Measurements from ENCODE around the gene CKS2.

The CKS2 gene

GRCh38 chr9:89329917-89330316, 18.9 kb downstream of the CKS2 start:
- Histone ChIP-seq H3K9ac (ENCODE audit: low read length) (no peak overlapping the region), H3K79me1 (replicated peaks; ENCODE audit: low read length, poor library complexity, severe bottlenecking) (peaks cover 30% of the 10 kb centered on the region), H3K27ac (ENCODE audit: low read length, poor library complexity, severe bottlenecking) (no peak overlapping the region), H3K14ac (ENCODE audit: low read length in 2 of 2) (no peak overlapping the region), H3K4ac (ENCODE audit: low read depth in 1 of 2, low read length in 2 of 2) (no peak overlapping the region), H2BK5ac (ENCODE audit: low read depth, low read length, poor library complexity, severe bottlenecking) (no peak overlapping the region), H3K36me3 (ENCODE audit: control insufficient read depth in 1 of 2, insufficient read depth in 2 of 2, low read depth in 1 of 2, low read length in 2 of 2) (peaks cover 27 to 88% of the 10 kb centered on the region in 2 experiments), H3K4me2 (ENCODE audit: low read length, poor library complexity, severe bottlenecking) (no peak overlapping the region), H2BK120ac (ENCODE audit: low read depth, low read length) (no peak overlapping the region), H3K18ac (ENCODE audit: low read depth in 1 of 2, low read length in 2 of 2) (no peak overlapping the region), H2BK12ac (ENCODE audit: low read length in 2 of 2) (no peak overlapping the region), H2AFZ (ENCODE audit: low read depth, low read length) (no peak overlapping the region), H3K23ac (ENCODE audit: low read length in 2 of 2) (no peak overlapping the region), H2AK5ac (ENCODE audit: low read length, severe bottlenecking) (no peak overlapping the region), H3K9me3 (ENCODE audit: control insufficient read depth, low read length) (no peaks in the 10 kb centered on the region), H3K27me3 (ENCODE audit: control insufficient read depth in 1 of 2, insufficient read depth in 1 of 2, low read length in 2 of 2) (no peaks in the 10 kb centered on the region), H4K91ac (ENCODE audit: low read length) (no peak overlapping the region), H2BK15ac (ENCODE audit: low read depth, poor library complexity, severe bottlenecking) (no peak overlapping the region), H4K8ac (ENCODE audit: low read length) (no peak overlapping the region), H3K4me3 (ENCODE audit: insufficient read depth in 1 of 2, low read depth in 1 of 2, low read length in 2 of 2) (no peak overlapping the region), H3K4me1 (ENCODE audit: control insufficient read depth, insufficient read depth, low read depth, low read length) (no peaks in the 10 kb centered on the region)
- no peak for DNase-seq

- no peak overlapping the region for H3K4me3 ChIP-seq (ENCODE audit: insufficient read depth in 1 of 2, low read depth in 1 of 2, low read length in 2 of 2)
- no peak for DNase-seq
- no peaks in the 10 kb centered on the region for H3K9me3 ChIP-seq (ENCODE audit: control insufficient read depth, low read length)
- no peak overlapping the region for H2AK5ac ChIP-seq (ENCODE audit: low read length, severe bottlenecking)
- no peak overlapping the region for H3K4ac ChIP-seq (ENCODE audit: low read depth in 1 of 2, low read length in 2 of 2)
- H3K36me3 ChIP-seq (ENCODE audit: control insufficient read depth in 1 of 2, insufficient read depth in 2 of 2, low read depth in 1 of 2, low read length in 2 of 2): peaks cover 32 to 93% of the 10 kb centered on the region in 2 experiments
- no peak overlapping the region for H2BK12ac ChIP-seq (ENCODE audit: low read length in 2 of 2)
- H2BK15ac ChIP-seq (ENCODE audit: low read depth, poor library complexity, severe bottlenecking): no peak overlapping the region
- H3K27ac ChIP-seq (ENCODE audit: low read length, poor library complexity, severe bottlenecking): no peak overlapping the region
- no peak overlapping the region for H2AFZ ChIP-seq (ENCODE audit: low read depth, low read length)
- H3K23ac ChIP-seq (ENCODE audit: low read length in 2 of 2): no peak overlapping the region
- no peak overlapping the region for H4K91ac ChIP-seq (ENCODE audit: low read length)
- no peak overlapping the region for H3K14ac ChIP-seq (ENCODE audit: low read length in 2 of 2)
- no peak overlapping the region for H4K8ac ChIP-seq (ENCODE audit: low read length)
- H3K79me1 ChIP-seq (replicated peaks; ENCODE audit: low read length, poor library complexity, severe bottlenecking): peaks cover 29% of the 10 kb centered on the region
- no peak overlapping the region for H3K4me2 ChIP-seq (ENCODE audit: low read length, poor library complexity, severe bottlenecking)
- H3K4me1 ChIP-seq (ENCODE audit: control insufficient read depth, insufficient read depth, low read depth, low read length): no peaks in the 10 kb centered on the region
- H3K27me3 ChIP-seq (ENCODE audit: control insufficient read depth in 1 of 2, insufficient read depth in 1 of 2, low read length in 2 of 2): no peaks in the 10 kb centered on the region
- 98% methylated on average over 7 of the region's 7 CpGs for WGBS
- H3K18ac ChIP-seq (ENCODE audit: low read depth in 1 of 2, low read length in 2 of 2): no peak overlapping the region
- no peak overlapping the region for H3K9ac ChIP-seq (ENCODE audit: low read length)
- no peak overlapping the region for H2BK120ac ChIP-seq (ENCODE audit: low read depth, low read length)
- no peak overlapping the region for H2BK5ac ChIP-seq (ENCODE audit: low read depth, low read length, poor library complexity, severe bottlenecking)
Measured at GRCh38 chr9:89330513-89330912, 19.5 kb downstream of the CKS2 start.

DNA sequence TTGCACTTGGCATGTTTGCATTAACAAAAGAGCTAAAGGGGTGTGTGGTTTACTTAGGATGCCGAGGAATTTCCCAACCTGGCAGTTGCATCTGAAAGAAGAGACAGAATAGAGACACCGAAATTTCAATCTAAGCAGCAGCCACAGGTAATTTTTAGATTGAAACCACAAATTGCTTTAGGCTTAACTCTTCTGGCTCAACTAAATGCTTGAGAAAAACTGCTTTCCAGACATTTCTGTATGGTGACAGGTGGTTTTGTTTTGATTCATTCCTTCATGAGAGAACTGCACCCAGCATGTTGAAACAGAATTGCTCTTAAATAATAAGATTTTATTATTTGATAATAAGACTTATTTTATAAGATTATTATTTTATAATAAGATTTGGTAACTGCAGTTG, 28.8 kb downstream of the CKS2 start:
- no peak overlapping the region for H2BK5ac ChIP-seq (ENCODE audit: low read depth, low read length, poor library complexity, severe bottlenecking)
- no peak overlapping the region for H2AFZ ChIP-seq (ENCODE audit: low read depth, low read length)
- no peak overlapping the region for H3K4me3 ChIP-seq (ENCODE audit: insufficient read depth in 1 of 2, low read depth in 1 of 2, low read length in 2 of 2)
- H2BK120ac ChIP-seq (ENCODE audit: low read depth, low read length): no peak overlapping the region
- H3K4me1 ChIP-seq (ENCODE audit: control insufficient read depth, insufficient read depth, low read depth, low read length): no peaks in the 10 kb centered on the region
- no peaks in the 10 kb centered on the region for H3K27me3 ChIP-seq (ENCODE audit: control insufficient read depth in 1 of 2, insufficient read depth in 1 of 2, low read length in 2 of 2)
- H3K9me3 ChIP-seq (ENCODE audit: control insufficient read depth, low read length): no peaks in the 10 kb centered on the region
- no peak overlapping the region for H3K4ac ChIP-seq (ENCODE audit: low read depth in 1 of 2, low read length in 2 of 2)
- H2AK5ac ChIP-seq (ENCODE audit: low read length, severe bottlenecking): no peak overlapping the region
- no peak overlapping the region for H4K8ac ChIP-seq (ENCODE audit: low read length)
- peaks cover 25 to 95% of the 10 kb centered on the region in 2 experiments for H3K36me3 ChIP-seq (ENCODE audit: control insufficient read depth in 1 of 2, insufficient read depth in 2 of 2, low read depth in 1 of 2, low read length in 2 of 2)
- no peak for DNase-seq
- no peak overlapping the region for H3K23ac ChIP-seq (ENCODE audit: low read length in 2 of 2)
- no peak overlapping the region for H3K14ac ChIP-seq (ENCODE audit: low read length in 2 of 2)
- H3K4me2 ChIP-seq (ENCODE audit: low read length, poor library complexity, severe bottlenecking): no peak overlapping the region
- no peak overlapping the region for H4K91ac ChIP-seq (ENCODE audit: low read length)
- no peak overlapping the region for H3K27ac ChIP-seq (ENCODE audit: low read length, poor library complexity, severe bottlenecking)
- H3K79me1 ChIP-seq (replicated peaks; ENCODE audit: low read length, poor library complexity, severe bottlenecking): peaks cover 11% of the 10 kb centered on the region
- H3K18ac ChIP-seq (ENCODE audit: low read depth in 1 of 2, low read length in 2 of 2): no peak overlapping the region
- WGBS: 100% methylated on average over 2 of the region's 2 CpGs
- H2BK15ac ChIP-seq (ENCODE audit: low read depth, poor library complexity, severe bottlenecking): no peak overlapping the region
- H3K9ac ChIP-seq (ENCODE audit: low read length): no peak overlapping the region
- H2BK12ac ChIP-seq (ENCODE audit: low read length in 2 of 2): no peak overlapping the region

- Histone ChIP-seq H3K4me3 (ENCODE audit: insufficient read depth in 1 of 2, low read depth in 1 of 2, low read length in 2 of 2) (no peak overlapping the region), H4K8ac (ENCODE audit: low read length) (no peak overlapping the region), H3K27ac (ENCODE audit: low read length, poor library complexity, severe bottlenecking) (no peak overlapping the region), H2BK12ac (ENCODE audit: low read length in 2 of 2) (no peak overlapping the region), H3K79me1 (replicated peaks; ENCODE audit: low read length, poor library complexity, severe bottlenecking) (peaks cover 16% of the 10 kb centered on the region), H2BK120ac (ENCODE audit: low read depth, low read length) (no peak overlapping the region), H3K4me1 (ENCODE audit: control insufficient read depth, insufficient read depth, low read depth, low read length) (no peaks in the 10 kb centered on the region), H3K27me3 (ENCODE audit: control insufficient read depth in 1 of 2, insufficient read depth in 1 of 2, low read length in 2 of 2) (no peaks in the 10 kb centered on the region), H2AFZ (ENCODE audit: low read depth, low read length) (no peak overlapping the region), H3K4me2 (ENCODE audit: low read length, poor library complexity, severe bottlenecking) (no peak overlapping the region), H2AK5ac (ENCODE audit: low read length, severe bottlenecking) (no peak overlapping the region), H2BK5ac (ENCODE audit: low read depth, low read length, poor library complexity, severe bottlenecking) (no peak overlapping the region), H3K4ac (ENCODE audit: low read depth in 1 of 2, low read length in 2 of 2) (no peak overlapping the region), H3K18ac (ENCODE audit: low read depth in 1 of 2, low read length in 2 of 2) (no peak overlapping the region), H2BK15ac (ENCODE audit: low read depth, poor library complexity, severe bottlenecking) (no peak overlapping the region), H3K9ac (ENCODE audit: low read length) (no peak overlapping the region), H3K14ac (ENCODE audit: low read length in 2 of 2) (no peak overlapping the region), H3K23ac (ENCODE audit: low read length in 2 of 2) (no peak overlapping the region), H3K9me3 (ENCODE audit: control insufficient read depth, low read length) (no peaks in the 10 kb centered on the region), H3K36me3 (ENCODE audit: control insufficient read depth in 1 of 2, insufficient read depth in 2 of 2, low read depth in 1 of 2, low read length in 2 of 2) (peaks cover 25 to 95% of the 10 kb centered on the region in 2 experiments), H4K91ac (ENCODE audit: low read length) (no peak overlapping the region)
- whole genome bisulfite sequencing: no CpG with 5 or more reads among the region's 3 CpGs
- no peak for DNase-seq
Measured at GRCh38 chr9:89340332-89340731, 29.3 kb downstream of the CKS2 start.
